IMR-90 (cell line): ENCODE results near the gene FIS1. TPM values are rescaled to one million over a fixed set of nuclear protein-coding genes. Genes with fewer than 3 reads are reported as not detected.

Source experiments
- ATAC-seq: fragments of 200-7000 bp; cut with Tn5 transposase; 2 replicates; pipeline ENCODE4 v1.9.1; 2020; ENCODE audit warnings: low read depth, mild to moderate bottlenecking, moderate library complexity
- BruUV-seq: library from RNA; stranded (reverse); fragments of 400-500 nt; replicated peaks from 2 replicates; lab custom pipeline; 2021; lab: Mats Ljungman, UMichigan
- CTCF ChIA-PET: fragments of 300-600 bp; formaldehyde crosslinking; extraction: SDS; loops from one replicate; lab custom pipeline; 2021; ENCODE audit warnings: antibody characterized with exemption; lab: Yijun Ruan, JAX
- POLR2A ChIA-PET: fragments of 300-600 bp; sonication (Branson Sonifier 250); formaldehyde crosslinking; loops from one replicate; lab custom pipeline; 2022; ENCODE audit warnings: antibody characterized with exemption; ENCODE audit not compliant: unreplicated experiment; lab: Charles Lee
- DNase-seq: peaks from one replicate; pipeline ENCODE4 v3.0.0; 2013
- H2AFZ ChIP-seq: replicated peaks from 2 replicates; pipeline ENCODE3; 2013; ENCODE audit warnings: low read length, mild to moderate bottlenecking; ENCODE audit not compliant: poor library complexity
- H2AK5ac ChIP-seq: 2 replicates; pipeline ENCODE4 v1.6.1; 2013; ENCODE audit warnings: low read depth, low read length, inconsistent platforms
- H2AK9ac ChIP-seq: replicated peaks from 2 replicates; pipeline ENCODE3; 2013; ENCODE audit warnings: mild to moderate bottlenecking, low read depth, low read length, moderate library complexity; ENCODE audit not compliant: poor library complexity
- H2BK120ac ChIP-seq: 2 replicates; pipeline ENCODE4 v1.6.1; 2013; ENCODE audit warnings: low read depth, low read length, inconsistent platforms
- H2BK15ac ChIP-seq: 3 replicates; pipeline ENCODE4 v1.6.1; 2013; ENCODE audit warnings: low read depth, low read length, inconsistent platforms
- H2BK20ac ChIP-seq: 2 replicates; pipeline ENCODE4 v1.6.1; 2013; ENCODE audit warnings: low read depth, mild to moderate bottlenecking, inconsistent platforms, low read length, moderate library complexity
- H2BK5ac ChIP-seq: 2 replicates; pipeline ENCODE4 v1.6.1; 2013; ENCODE audit warnings: mild to moderate bottlenecking, low read depth, low read length, inconsistent platforms; ENCODE audit not compliant: poor library complexity, severe bottlenecking
- H3K14ac ChIP-seq: replicated peaks from 2 replicates; pipeline ENCODE4 v1.6.1; 2013; ENCODE audit warnings: low read depth, low read length, inconsistent platforms
- H3K18ac ChIP-seq: 2 replicates; pipeline ENCODE4 v1.6.1; 2013; ENCODE audit warnings: low read depth, low read length, control low read depth
- H3K23ac ChIP-seq: 2 replicates; pipeline ENCODE4 v1.6.1; 2013; ENCODE audit warnings: low read depth, low read length, inconsistent platforms
- H3K27ac ChIP-seq: 2 replicates; pipeline ENCODE4 v1.5.1; 2013; ENCODE audit warnings: mild to moderate bottlenecking, control low read depth, low read length; ENCODE audit not compliant: insufficient read depth
- H3K27me3 ChIP-seq: 2 replicates; pipeline ENCODE4 v1.6.1; 2013; ENCODE audit warnings: low read length; ENCODE audit not compliant: control insufficient read depth, insufficient read depth
- H3K36me3 ChIP-seq: 2 replicates; pipeline ENCODE4 v1.6.1; 2013; ENCODE audit warnings: low read length, mixed read lengths; ENCODE audit not compliant: control insufficient read depth, insufficient read depth
- H3K4ac ChIP-seq: 2 replicates; pipeline ENCODE4 v1.6.1; 2013; ENCODE audit warnings: low read depth, low read length, inconsistent platforms
- H3K4me1 ChIP-seq: 2 replicates; pipeline ENCODE4 v1.6.1; 2013; ENCODE audit warnings: low read length, mixed read lengths; ENCODE audit not compliant: control insufficient read depth, insufficient read depth
- H3K4me2 ChIP-seq: 2 replicates; pipeline ENCODE4 v1.6.1; 2013; ENCODE audit warnings: low read depth, mild to moderate bottlenecking, control low read depth, low read length, moderate library complexity
- H3K4me3 ChIP-seq: 2 replicates; pipeline ENCODE4 v1.5.1; 2013; ENCODE audit warnings: low read depth, mild to moderate bottlenecking, control low read depth, low read length, moderate library complexity; ENCODE audit not compliant: insufficient read depth
- H3K56ac ChIP-seq: 2 replicates; pipeline ENCODE4 v1.6.1; 2013; ENCODE audit warnings: low read length, inconsistent platforms; ENCODE audit not compliant: insufficient read depth; ENCODE audit errors: extremely low read depth
- H3K79me1 ChIP-seq, 2 experiments: 2 replicates each; pipeline ENCODE4 v1.6.1; 2013; ENCODE audit warnings: low read length in 2 of 2, inconsistent platforms in 1 of 2, low read depth in 1 of 2
- H3K9ac ChIP-seq: 2 replicates; pipeline ENCODE4 v1.6.1; 2013; ENCODE audit warnings: low read depth, low read length, control low read depth
- H3K9me1 ChIP-seq: 2 replicates; pipeline ENCODE4 v1.6.1; 2013; ENCODE audit warnings: low read length, inconsistent platforms; ENCODE audit not compliant: insufficient read depth
- H3K9me3 ChIP-seq: 2 replicates; pipeline ENCODE4 v1.6.1; 2013; ENCODE audit warnings: low read length; ENCODE audit not compliant: control insufficient read depth, insufficient read depth
- H4K20me1 ChIP-seq: 2 replicates; pipeline ENCODE4 v1.6.1; 2013; ENCODE audit warnings: low read length, inconsistent platforms; ENCODE audit not compliant: insufficient read depth
- H4K5ac ChIP-seq: 2 replicates; pipeline ENCODE4 v1.6.1; 2013; ENCODE audit warnings: mild to moderate bottlenecking, low read depth, low read length, control low read depth
- H4K8ac ChIP-seq, 2 experiments: 2 replicates each; pipeline ENCODE4 v1.6.1; 2013; ENCODE audit warnings: low read depth in 2 of 2, low read length in 2 of 2, control low read depth in 1 of 2, inconsistent platforms in 1 of 2
- H4K91ac ChIP-seq: 2 replicates; pipeline ENCODE4 v1.6.1; 2013; ENCODE audit warnings: low read depth, low read length, inconsistent platforms; ENCODE audit not compliant: insufficient read depth
- RAD21 ChIP-seq: IDR thresholded peaks from 2 replicates; pipeline ENCODE4 v1.6.1; 2012; ENCODE audit warnings: low read length, improper control_type of control experiment
- WGBS, 2 experiments: methylation state at CpG; one replicate each; pipeline versions ENCODE4 v1.1.5 to v1.1.7; 2013; ENCODE audit warnings: missing lambda C conversion rate in 2 of 2; ENCODE audit not compliant: insufficient read length in 1 of 2; ENCODE audit errors: extremely low coverage in 2 of 2; 5-methylcytosine and 5-hydroxymethylcytosine counted together
- dilution Hi-C: fragments of 300-500 bp; cut with HindIII; formaldehyde crosslinking; loops from one replicate; pipeline ENCODE4 v1.14.3; 2018; ENCODE audit warnings: low sequenced_read_pairs; ENCODE audit not compliant: unreplicated experiment
- in situ Hi-C: fragments of 300-500 bp; cut with MboI; formaldehyde crosslinking; loops from 3 replicates; pipeline ENCODE4 v1.14.3; 2019; ENCODE audit warnings: low sequenced_read_pairs, inconsistent platforms, mixed read lengths
- intact Hi-C: fragments of 100-400 bp; cut with micrococcal nuclease; formaldehyde crosslinking; loops from 2 replicates; pipeline ENCODE4 v1.10.0; 2022
- polyA plus RNA-seq, 3 experiments: library from polyadenylated mRNA; depleted of rRNA; stranded (reverse); fragments of >200 nt; gene quantifications; 2 replicates each; pipeline ENCODE4 v1.2.3, GENCODE V29; 2012; ENCODE audit warnings: low replicate concordance in 1 of 3
- total RNA-seq: library from RNA; depleted of rRNA; stranded (reverse); fragments of >200 nt; gene quantifications from 2 replicates; pipeline ENCODE4 v1.2.3, GENCODE V29; 2012

FIS1 gene
- total and polyA plus RNA-seq, 2 of the 4 experiments (the other 2 are of a cell fraction): 293 to 489 TPM

DNA sequence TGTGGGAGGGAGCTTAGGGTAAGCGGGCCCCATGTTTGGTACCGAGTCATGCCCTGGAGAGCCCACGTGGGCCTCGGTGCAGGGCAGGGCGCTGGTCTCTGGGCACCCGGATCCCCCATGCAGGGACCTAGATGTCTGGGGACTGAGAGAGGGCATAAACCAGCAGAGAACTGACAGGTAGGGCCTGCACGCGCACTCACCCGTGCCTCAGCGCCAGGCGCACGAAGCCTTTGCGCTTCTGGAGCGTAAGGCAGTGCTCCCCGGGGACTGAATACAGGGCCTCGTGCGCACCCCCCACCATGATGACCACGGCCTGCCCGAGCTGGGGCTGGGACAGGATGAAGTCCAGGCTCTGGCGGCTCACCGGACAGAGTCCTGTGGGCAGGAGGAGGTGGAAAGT, 46.9 kb downstream of the FIS1 start:
- Histone ChIP-seq H3K36me3 (no peaks in the 10 kb centered on the region), H2BK15ac (no peak overlapping the region), H3K4me1 (no peaks in the 10 kb centered on the region), H3K56ac (no peak overlapping the region), H3K79me1 (no peaks in the 10 kb centered on the region), H4K5ac (no peak overlapping the region), H3K23ac (no peak overlapping the region), H2AK9ac (no peak overlapping the region), H3K14ac (no peak overlapping the region), H3K18ac (no peak overlapping the region), H2AFZ (no peak overlapping the region), H4K8ac (no peak overlapping the region), H3K27me3 (peaks cover 39% of the 10 kb centered on the region), H2BK20ac (no peak overlapping the region), H4K91ac (no peak overlapping the region), H3K9me3 (0 out of 2 replicates have a peak, but pooled peaks cover 2% of the 10 kb centered on the region), H3K4ac (no peak overlapping the region), H3K4me3 (no peak overlapping the region), H3K4me2 (no peak overlapping the region), H2BK120ac (no peak overlapping the region), H3K27ac (no peak overlapping the region), H2BK5ac (no peak overlapping the region), H3K9me1 (no peaks in the 10 kb centered on the region; the same call in 1 of the 2 replicates), H3K9ac (no peak overlapping the region), H4K20me1 (no peaks in the 10 kb centered on the region), H2AK5ac (no peak overlapping the region)
- TF ChIP-seq RAD21: no peak
- no TSS peak for BruUV-seq
- CTCF ChIA-PET: no interaction called here
- in situ Hi-C loops (no loop called here), intact Hi-C loops (no loop called here), dilution Hi-C loops (no loop called here)
- POLR2A ChIA-PET: no interaction called here
- no peak for DNase-seq
- no peak for ATAC-seq
- WGBS, 2 experiments: 76% methylated on average over 13 of the region's 21 CpGs; no CpG with 5 or more reads in 1 of the 2 experiments
